Natural killer cell (primary cell): ENCODE data around the gene ASPM. TPM values are rescaled to one million over a fixed set of nuclear protein-coding genes. Genes with fewer than 3 reads are reported as not detected.
"Not testable (repeated sequence)": the region's sequence is repeated elsewhere in the genome, so short reads cannot be mapped to it uniquely, and the experiment has no call there.

Experiments used
- ATAC-seq, 3 donors: fragments of 150-1000 bp in 2 of 3; fragments of 200-7000 bp in 1 of 3; cut with Tn5 transposase; 1 replicate in 1 of 3; 2 replicates in 2 of 3; pipeline ENCODE4 v1.10.0; 2021; ENCODE audit warnings: mild to moderate bottlenecking in 2 of 3, moderate library complexity in 2 of 3
- DNase-seq, 2 donors: peaks; one replicate each; pipeline versions ENCODE4 v3.0.0 to v3.0.0-alpha.2; 2013 to 2021; ENCODE audit warnings: mixed read lengths in 1 of 2
- H3K27ac ChIP-seq: one replicate; pipeline ENCODE4 v1.5.1; 2013; ENCODE audit warnings: mild to moderate bottlenecking, low read length
- H3K27me3 ChIP-seq: one replicate; pipeline ENCODE4 v1.6.1; 2013; ENCODE audit warnings: low read length; ENCODE audit not compliant: control insufficient read depth, insufficient read depth
- H3K36me3 ChIP-seq: one replicate; pipeline ENCODE4 v1.6.1; 2013; ENCODE audit warnings: low read length; ENCODE audit not compliant: control insufficient read depth, insufficient read depth
- H3K4me1 ChIP-seq: one replicate; pipeline ENCODE4 v1.6.1; 2013; ENCODE audit warnings: low read length; ENCODE audit not compliant: control insufficient read depth, insufficient read depth
- H3K4me3 ChIP-seq: one replicate; pipeline ENCODE4 v1.5.1; 2013; ENCODE audit warnings: low read length
- H3K9me3 ChIP-seq: one replicate; pipeline ENCODE4 v1.6.1; 2013; ENCODE audit warnings: low read length; ENCODE audit not compliant: control insufficient read depth, insufficient read depth
- H3K27ac Mint-ChIP-seq, 2 donors: one replicate each; pipeline ENCODE4 v1.8.0; 2022; ENCODE audit warnings: mild to moderate bottlenecking in 2 of 2, mixed read lengths in 2 of 2, moderate library complexity in 1 of 2
- H3K27me3 Mint-ChIP-seq, 2 donors: one replicate each; pipeline ENCODE4 v1.8.0; 2022; ENCODE audit warnings: low read depth in 2 of 2, mixed read lengths in 2 of 2
- H3K36me3 Mint-ChIP-seq: one replicate; pipeline ENCODE4 v1.8.0; 2022; ENCODE audit warnings: mixed read lengths
- H3K4me1 Mint-ChIP-seq, 2 donors: one replicate each; pipeline ENCODE4 v1.8.0; 2022; ENCODE audit warnings: mixed read lengths in 2 of 2
- H3K4me3 Mint-ChIP-seq: one replicate; pipeline ENCODE4 v1.8.0; 2022; ENCODE audit warnings: mild to moderate bottlenecking, moderate library complexity, mixed read lengths
- H3K9me3 Mint-ChIP-seq, 2 donors: one replicate each; pipeline ENCODE4 v1.8.0; 2022; ENCODE audit warnings: mixed read lengths in 2 of 2
- CTCF ChIP-seq: fragments of 200-600 bp; IDR thresholded peaks from one replicate; pipeline ENCODE4 v1.8.0; 2022; ENCODE audit warnings: antibody characterized with exemption
- WGBS: methylation state at CpG from one replicate; pipeline ENCODE4 v1.1.7; 2013; ENCODE audit warnings: missing lambda C conversion rate; ENCODE audit not compliant: insufficient coverage; 5-methylcytosine and 5-hydroxymethylcytosine counted together
- intact Hi-C: fragments of 100-400 bp; cut with micrococcal nuclease; formaldehyde crosslinking; loops from one replicate; pipeline ENCODE4 v1.14.2; 2022
- total RNA-seq, 4 donors: library from RNA; stranded (reverse); fragments of 120-200 nt in 1 of 4; gene quantifications; one replicate each; pipeline versions ENCODE4 v1.2.3 to v1.2.4, GENCODE V29; 2013 to 2022

ASPM gene
- total RNA-seq, 3 donors from 2014 or later (not counting 1 experiment from before 2014, with no cell fraction given), result 0.73 to 1.9 (median 1.1) TPM

- Mint-ChIP-seq H3K4me3 (no peak overlapping the region), H3K4me1 (peaks cover 13% of the 10 kb centered on the region in 2 donors)
- no peak for TF ChIP-seq CTCF
These were observed 47.0 kb downstream of the ASPM start for GRCh38 chr1:197099444-197099843.

GRCh38 chr1:197096971-197097370, 49.5 kb downstream of the ASPM start:
- H3K4me1 ChIP-seq, H3K9me3 Mint-ChIP-seq, H3K4me3 Mint-ChIP-seq, H3K27me3 ChIP-seq, H3K9me3 ChIP-seq, H3K27me3 Mint-ChIP-seq, intact Hi-C loops, H3K4me3 ChIP-seq, ATAC-seq, DNase-seq, H3K36me3 Mint-ChIP-seq, H3K36me3 ChIP-seq, H3K27ac Mint-ChIP-seq, H3K27ac ChIP-seq: not testable (repeated sequence)
- H3K4me1 Mint-ChIP-seq, result peaks cover 13 to 23% of the 10 kb centered on the region in 2 donors
- WGBS, result 98% methylated on average over 2 of the region's 2 CpGs

More at GRCh38 chr1:197099444-197099843, 47.0 kb downstream of the ASPM start:
- Histone ChIP-seq H3K9me3 (no peaks in the 10 kb centered on the region), H3K36me3 (no peaks in the 10 kb centered on the region), H3K27ac (no peak overlapping the region), H3K4me3 (no peak overlapping the region), H3K4me1 (no peaks in the 10 kb centered on the region), H3K27me3 (no peaks in the 10 kb centered on the region)
- Mint-ChIP-seq H3K27me3 (no peaks in the 10 kb centered on the region), H3K36me3 (no peaks in the 10 kb centered on the region), H3K9me3 (no peaks in the 10 kb centered on the region), H3K27ac (no peak overlapping the region)
- no peak for DNase-seq
- intact Hi-C loops, result no loop called here
- ATAC-seq, result no peak

GRCh38 chr1:197096137-197096536, 50.3 kb downstream of the ASPM start:
- H3K4me3 ChIP-seq, result no peak overlapping the region
- no peak overlapping the region for H3K27ac ChIP-seq
- H3K4me3 Mint-ChIP-seq, result no peak overlapping the region
- H3K9me3 ChIP-seq, result no peaks in the 10 kb centered on the region
- H3K4me1 Mint-ChIP-seq, result peaks cover 8 to 18% of the 10 kb centered on the region in 2 donors
- no peaks in the 10 kb centered on the region for H3K36me3 Mint-ChIP-seq
- no peaks in the 10 kb centered on the region for H3K4me1 ChIP-seq
- no peak overlapping the region for H3K27ac Mint-ChIP-seq
- H3K9me3 Mint-ChIP-seq, result no peaks in the 10 kb centered on the region
- no peaks in the 10 kb centered on the region for H3K36me3 ChIP-seq
- no CpG with 5 or more reads among the region's 1 CpG for WGBS
- DNase-seq (no peak), ATAC-seq (no peak)
- intact Hi-C loops, result no loop called here
- no peaks in the 10 kb centered on the region for H3K27me3 Mint-ChIP-seq
- H3K27me3 ChIP-seq, result no peaks in the 10 kb centered on the region
- TF ChIP-seq CTCF, result no peak

- no peaks in the 10 kb centered on the region for H3K36me3 ChIP-seq
- H3K4me1 ChIP-seq, result no peaks in the 10 kb centered on the region
- 97% methylated on average over 2 of the region's 4 CpGs for WGBS
- no peaks in the 10 kb centered on the region for H3K9me3 ChIP-seq
- Mint-ChIP-seq H3K36me3 (no peaks in the 10 kb centered on the region), H3K4me1 (peaks cover 0 to 10% of the 10 kb centered on the region in 2 donors), H3K4me3 (no peak overlapping the region), H3K27me3 (no peaks in the 10 kb centered on the region), H3K27ac (no peak overlapping the region), H3K9me3 (no peaks in the 10 kb centered on the region)
- DNase-seq, result no peak
- ATAC-seq, result no peak
- no peaks in the 10 kb centered on the region for H3K27me3 ChIP-seq
- no peak for TF ChIP-seq CTCF
- no peak overlapping the region for H3K27ac ChIP-seq
- intact Hi-C loops, result no loop called here
- no peak overlapping the region for H3K4me3 ChIP-seq
These were observed 53.1 kb downstream of the ASPM start for GRCh38 chr1:197093226-197093885.
